Smooth muscle cell (in vitro differentiated cells): ENCODE results near the gene SH2D5. TPM values are rescaled to one million over a fixed set of nuclear protein-coding genes. Genes with fewer than 3 reads are reported as not detected.
A peak's percentile ranks its signal among the peaks of the same experiment; 100 is the strongest.

Experiments
- DNase-seq: peaks from one replicate; lab custom pipeline; 2025; ENCODE audit not compliant: unreplicated experiment; lab: John Stamatoyannopoulos, UW
- H2AFZ ChIP-seq: fragments of 200-600 bp; sonication (generic); 2 replicates; pipeline ENCODE4 v1.6.0; 2016; ENCODE audit warnings: antibody characterized with exemption, low read depth, mild to moderate bottlenecking
- H3F3A ChIP-seq: fragments of 200-600 bp; sonication (generic); 2 replicates; pipeline ENCODE4 v1.6.0; 2017; ENCODE audit warnings: antibody characterized with exemption, low read depth
- H3K27ac ChIP-seq: fragments of 200-600 bp; sonication (generic); 2 replicates; pipeline ENCODE4 v1.5.1; 2016; ENCODE audit warnings: low read depth, mild to moderate bottlenecking
- H3K27me3 ChIP-seq: fragments of 200-600 bp; sonication (generic); 2 replicates; pipeline ENCODE4 v1.6.1; 2016; ENCODE audit warnings: low read depth, mild to moderate bottlenecking
- H3K36me3 ChIP-seq: fragments of 200-600 bp; sonication (generic); 2 replicates; pipeline ENCODE4 v1.5.1; 2016; ENCODE audit warnings: low read depth
- H3K4me1 ChIP-seq: fragments of 200-600 bp; sonication (generic); 2 replicates; pipeline ENCODE4 v1.5.1; 2016; ENCODE audit warnings: low read depth
- H3K4me2 ChIP-seq: fragments of 200-600 bp; sonication (generic); 2 replicates; pipeline ENCODE4 v1.6.0; 2016; ENCODE audit warnings: mild to moderate bottlenecking
- H3K4me3 ChIP-seq: fragments of 200-600 bp; sonication (generic); 2 replicates; pipeline ENCODE4 v1.5.1; 2016; ENCODE audit warnings: mild to moderate bottlenecking
- H3K79me2 ChIP-seq: fragments of 200-600 bp; sonication (generic); 2 replicates; pipeline ENCODE4 v1.6.0; 2016; ENCODE audit warnings: low read depth, mild to moderate bottlenecking
- H3K9ac ChIP-seq: fragments of 200-600 bp; sonication (generic); 2 replicates; pipeline ENCODE4 v1.6.0; 2016; ENCODE audit warnings: low read depth
- H3K9me3 ChIP-seq: fragments of 200-600 bp; sonication (generic); replicated peaks from 2 replicates; pipeline ENCODE4 v1.5.1; 2016; ENCODE audit warnings: low read depth
- H4K20me1 ChIP-seq: fragments of 200-600 bp; sonication (generic); 2 replicates; pipeline ENCODE4 v1.6.0; 2016; ENCODE audit warnings: low read depth
- WGBS: methylation state at CpG from one replicate; pipeline ENCODE4 v1.1.7; 2016; ENCODE audit warnings: low lambda C conversion rate; 5-methylcytosine and 5-hydroxymethylcytosine counted together
- polyA plus RNA-seq: library from polyadenylated mRNA; unstranded; fragments of >200 nt; fragmentation: Nextera tagmentation; extraction: Ambion mirVana; gene quantifications from 2 replicates; pipeline ENCODE4 v1.2.1, GENCODE V29; 2016
- total RNA-seq: library from RNA; depleted of rRNA; stranded (reverse); fragments of >200 nt; gene quantifications from 2 replicates; pipeline ENCODE4 v1.2.3, GENCODE V29; 2014
- TF ChIP-seq, protein P1 (sequence below): fragments of 200-600 bp; sonication (generic); IDR thresholded peaks from 2 replicates; pipeline ENCODE4 v1.5.1; 2017; ENCODE audit warnings: borderline replicate concordance, mild to moderate bottlenecking, antibody characterized with exemption; ENCODE audit not compliant: insufficient read depth, poor library complexity, severe bottlenecking

SH2D5 gene
- total and polyA plus RNA-seq, 2 experiments from 2014 or later, result 0.18 TPM; not detected in 1

DNA sequence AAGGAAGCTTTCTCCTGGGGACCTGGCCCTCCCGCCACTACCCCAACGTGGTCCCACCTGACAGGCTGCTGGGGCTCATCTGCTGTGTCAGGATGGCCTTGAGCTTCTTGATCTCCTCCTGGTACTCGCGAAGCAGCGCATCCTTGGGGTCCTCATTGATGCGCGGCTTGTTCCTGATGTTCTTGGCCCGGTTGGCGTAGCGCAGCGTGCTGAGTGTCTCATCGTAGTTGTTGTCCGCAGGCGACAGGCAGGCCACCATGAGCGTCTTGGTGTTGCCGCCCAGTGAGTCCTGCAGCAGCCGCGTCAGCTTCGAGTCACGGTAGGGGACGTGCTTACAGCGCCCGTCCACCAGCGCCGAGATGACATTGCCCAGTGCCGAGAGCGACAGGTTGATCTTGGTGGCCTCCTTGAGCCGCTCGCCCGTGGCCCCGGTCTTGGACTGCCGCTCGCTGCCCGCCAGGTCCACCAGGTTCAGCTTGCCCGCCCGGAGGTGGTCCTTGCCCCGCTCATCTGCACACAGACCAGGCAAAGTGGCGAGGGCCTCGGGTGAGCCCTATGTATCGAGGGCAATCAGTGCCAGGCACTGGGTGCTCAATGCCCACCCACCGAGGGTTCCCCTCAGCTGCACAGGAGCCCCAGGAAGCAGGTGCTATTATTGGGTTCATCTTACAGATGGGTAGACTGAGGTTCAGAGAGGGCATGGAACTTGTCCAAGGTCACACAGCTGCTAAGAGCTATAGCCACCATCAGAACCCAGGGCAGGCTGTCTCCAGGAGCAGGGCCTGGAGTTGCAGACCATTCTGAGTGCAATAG lies 27.9 kb downstream of the SH2D5 start:
- peak overlapping the region; percentile 70 for H3K9ac ChIP-seq
- no peaks in the 10 kb centered on the region for H3K79me2 ChIP-seq
- peak overlapping the region; percentile 89 for H3K27ac ChIP-seq
- H3K27me3 ChIP-seq, result no peaks in the 10 kb centered on the region
- H3K4me1 ChIP-seq, result no peaks in the 10 kb centered on the region
- no peak overlapping the region for H2AFZ ChIP-seq
- no peaks in the 10 kb centered on the region for H3K36me3 ChIP-seq
- no peaks in the 10 kb centered on the region for H3K9me3 ChIP-seq
- WGBS, result 97% methylated on average over 41 of the region's 41 CpGs
- H3F3A ChIP-seq, result peaks cover 15% of the 10 kb centered on the region
- no peak overlapping the region for H3K4me3 ChIP-seq
- H4K20me1 ChIP-seq, result no peaks in the 10 kb centered on the region
- DNase-seq, result no peak
- H3K4me2 ChIP-seq, result peak overlapping the region; percentile 45
- TF ChIP-seq, protein P1, sequence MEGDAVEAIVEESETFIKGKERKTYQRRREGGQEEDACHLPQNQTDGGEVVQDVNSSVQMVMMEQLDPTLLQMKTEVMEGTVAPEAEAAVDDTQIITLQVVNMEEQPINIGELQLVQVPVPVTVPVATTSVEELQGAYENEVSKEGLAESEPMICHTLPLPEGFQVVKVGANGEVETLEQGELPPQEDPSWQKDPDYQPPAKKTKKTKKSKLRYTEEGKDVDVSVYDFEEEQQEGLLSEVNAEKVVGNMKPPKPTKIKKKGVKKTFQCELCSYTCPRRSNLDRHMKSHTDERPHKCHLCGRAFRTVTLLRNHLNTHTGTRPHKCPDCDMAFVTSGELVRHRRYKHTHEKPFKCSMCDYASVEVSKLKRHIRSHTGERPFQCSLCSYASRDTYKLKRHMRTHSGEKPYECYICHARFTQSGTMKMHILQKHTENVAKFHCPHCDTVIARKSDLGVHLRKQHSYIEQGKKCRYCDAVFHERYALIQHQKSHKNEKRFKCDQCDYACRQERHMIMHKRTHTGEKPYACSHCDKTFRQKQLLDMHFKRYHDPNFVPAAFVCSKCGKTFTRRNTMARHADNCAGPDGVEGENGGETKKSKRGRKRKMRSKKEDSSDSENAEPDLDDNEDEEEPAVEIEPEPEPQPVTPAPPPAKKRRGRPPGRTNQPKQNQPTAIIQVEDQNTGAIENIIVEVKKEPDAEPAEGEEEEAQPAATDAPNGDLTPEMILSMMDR, result no peak

DNA sequence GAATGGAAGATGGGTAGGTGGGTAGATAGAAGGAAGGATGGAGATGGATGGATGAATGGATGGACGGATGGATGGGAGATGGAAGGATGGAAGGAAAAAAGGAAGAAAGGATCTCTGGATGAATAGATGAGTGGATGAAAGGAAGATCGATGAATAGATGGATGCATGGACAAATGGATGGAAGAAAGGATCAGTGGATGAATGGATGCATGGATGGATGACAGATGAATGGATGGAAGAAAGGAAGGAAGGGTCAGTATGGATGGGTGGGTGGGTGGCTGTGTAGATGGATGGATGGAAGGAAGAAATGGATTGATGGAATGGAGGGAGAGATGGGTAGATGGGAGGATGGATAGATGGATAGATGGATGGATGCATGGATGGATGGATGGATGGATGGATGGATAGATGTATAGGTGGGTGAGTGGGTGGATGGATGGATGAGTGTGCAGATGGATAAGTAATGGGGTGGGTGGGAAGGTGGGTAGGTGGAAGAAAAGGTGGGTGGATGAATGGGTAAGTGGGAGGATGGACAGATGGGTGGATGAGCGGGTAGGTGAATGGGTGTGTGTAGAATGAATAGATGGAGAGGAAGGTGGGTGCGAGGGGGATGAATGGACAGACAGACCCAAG lies 29.3 kb downstream of the SH2D5 start:
- no peak for DNase-seq
- H3F3A ChIP-seq, result peaks cover 16% of the 10 kb centered on the region
- no peaks in the 10 kb centered on the region for H4K20me1 ChIP-seq
- H3K27ac ChIP-seq, result no peak overlapping the region
- no peaks in the 10 kb centered on the region for H3K4me1 ChIP-seq
- 92% methylated on average over 4 of the region's 4 CpGs for WGBS
- H3K36me3 ChIP-seq, result no peaks in the 10 kb centered on the region
- no peak overlapping the region for H3K4me3 ChIP-seq
- TF ChIP-seq, protein P1, result no peak
- no peak overlapping the region for H2AFZ ChIP-seq
- no peak overlapping the region for H3K4me2 ChIP-seq
- H3K9ac ChIP-seq, result no peak overlapping the region
- H3K9me3 ChIP-seq, result no peaks in the 10 kb centered on the region
- H3K27me3 ChIP-seq, result no peaks in the 10 kb centered on the region
- H3K79me2 ChIP-seq, result no peaks in the 10 kb centered on the region

DNA sequence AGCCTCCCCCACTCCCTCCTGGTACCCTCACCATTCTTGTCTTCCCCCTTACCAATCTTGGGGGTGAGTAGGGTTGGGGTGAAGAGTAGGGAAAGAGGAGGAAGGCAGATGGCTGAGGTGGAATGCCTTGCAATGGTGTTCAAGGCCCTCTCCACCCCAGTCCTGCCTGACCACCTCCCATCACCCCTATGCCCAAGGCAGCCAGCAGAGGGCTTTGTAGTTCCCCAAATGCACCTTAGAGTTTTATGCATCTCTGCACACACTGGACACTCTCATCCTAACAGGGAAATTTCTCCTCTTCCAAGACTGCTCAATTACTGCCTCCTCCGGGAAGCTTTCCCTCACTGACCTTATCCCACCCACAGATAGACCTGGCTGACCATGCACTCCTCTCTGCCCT lies 30.1 kb downstream of the SH2D5 start:
- Histone ChIP-seq H4K20me1 (no peaks in the 10 kb centered on the region), H3K36me3 (no peaks in the 10 kb centered on the region), H3K27me3 (no peaks in the 10 kb centered on the region), H3K27ac (no peak overlapping the region), H3K4me2 (no peak overlapping the region), H2AFZ (no peak overlapping the region), H3K9ac (no peak overlapping the region), H3K4me1 (no peaks in the 10 kb centered on the region), H3K9me3 (no peaks in the 10 kb centered on the region), H3K4me3 (no peak overlapping the region), H3K79me2 (no peaks in the 10 kb centered on the region), H3F3A (peaks cover 17% of the 10 kb centered on the region)
- WGBS, result 96% methylated on average over 1 of the region's 1 CpG
- DNase-seq, result no peak
- TF ChIP-seq, protein P1, result no peak
